ENCODE data around the gene POLR1E. TPM values are rescaled to one million over a fixed set of nuclear protein-coding genes. Genes with fewer than 3 reads are reported as not detected.

The POLR1E gene
- polyA plus RNA-seq, 3 donors = 2.3 to 4.1 (median 2.4) TPM

DNA sequence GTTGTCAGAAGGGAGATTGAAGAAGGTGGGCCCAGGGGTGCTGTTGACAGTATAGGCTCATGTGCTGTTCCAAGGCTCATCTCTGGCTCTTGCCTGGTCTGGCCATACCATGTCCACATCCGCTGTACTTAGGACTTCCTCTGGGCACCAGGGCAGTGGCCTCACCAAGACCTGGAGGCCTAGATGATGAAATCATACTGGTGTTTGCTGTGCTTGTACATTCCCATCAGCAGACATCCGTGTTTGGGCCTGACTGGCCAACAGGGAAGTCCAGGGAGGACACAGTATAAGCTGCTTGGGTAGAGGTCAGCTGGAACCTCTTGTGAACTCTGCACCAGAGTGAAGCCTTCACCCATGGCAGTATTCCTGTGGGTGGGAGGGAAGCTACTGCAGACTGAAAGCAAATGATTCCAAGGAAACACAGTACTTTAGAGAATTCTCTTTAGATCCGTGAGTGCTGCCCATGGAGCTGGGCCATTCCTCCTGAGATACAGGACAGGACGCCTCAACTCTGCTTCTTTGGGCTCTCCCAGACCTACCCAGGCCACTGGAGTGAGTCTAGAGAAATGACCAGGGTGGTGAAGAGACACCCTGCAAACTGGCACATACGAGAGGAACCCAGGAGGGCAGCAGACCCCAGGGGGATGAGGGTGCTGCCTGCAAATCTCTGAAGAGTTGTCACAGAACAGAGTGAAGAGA lies 22.5 kb downstream of the POLR1E start:
- intact Hi-C loops (cut with micrococcal nuclease) = no loop called here

DNA sequence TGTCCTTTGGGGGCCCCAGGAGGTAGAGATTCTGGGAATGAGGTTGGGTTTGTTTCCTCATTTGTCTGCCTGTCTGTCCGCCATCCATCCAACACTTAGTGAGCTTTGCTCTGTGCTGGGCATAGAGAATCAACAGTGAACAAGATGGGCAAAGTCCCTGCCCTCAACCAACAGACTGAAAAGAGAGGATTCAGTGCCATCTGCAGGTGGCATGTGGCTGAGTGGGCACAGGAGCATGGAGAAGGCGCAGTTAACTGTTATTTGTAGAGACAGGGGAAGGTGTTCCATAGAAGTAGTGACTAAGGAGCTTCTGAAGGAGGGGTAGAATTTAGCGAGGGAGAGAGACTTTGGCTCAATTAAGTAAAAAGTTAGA lies 23.1 kb downstream of the POLR1E start:
- H4K20me1 ChIP-seq (ENCODE audit: insufficient read depth, low read length) = no peaks in the 10 kb centered on the region
- Mint-ChIP-seq H3K4me1 (peaks cover 2% of the 10 kb centered on the region), H3K4me3 (no peak overlapping the region), H3K27ac (peak overlapping the region in 1 of 7 donors; percentile 10), H3K27me3 (ENCODE audit: low read depth in 3 of 3) (peaks cover 0 to 2% (median 1%) of the 10 kb centered on the region in 3 donors), H3K36me3 (peaks cover 12 to 13% of the 10 kb centered on the region in 2 donors), H3K9me3 (peaks cover 0 to 2% (median 0%) of the 10 kb centered on the region in 7 donors)
- no peak overlapping the region for H3K27ac ChIP-seq (ENCODE audit: low read depth in 1 of 2, low read length in 2 of 2)
- no peak overlapping the region for H2AFZ ChIP-seq (ENCODE audit: insufficient read depth, low read depth, low read length, poor library complexity, severe bottlenecking)
- H3K36me3 ChIP-seq (replicated peaks in 1 of 2; ENCODE audit: control insufficient read depth in 1 of 2, insufficient read depth in 2 of 2, low read length in 2 of 2) = peaks cover 0 to 9% of the 10 kb centered on the region in 2 donors
- no peak for DNase-seq
- H3K27me3 ChIP-seq (ENCODE audit: control insufficient read depth in 2 of 2, insufficient read depth in 2 of 2, low read length in 2 of 2) = no peaks in the 10 kb centered on the region
- H3K9ac ChIP-seq (ENCODE audit: insufficient read depth, low read length, poor library complexity, severe bottlenecking) = no peak overlapping the region
- no peak overlapping the region for H3K4me3 ChIP-seq (replicated peaks in 1 of 3; ENCODE audit: low read depth in 2 of 3, low read length in 3 of 3)
- 100% methylated on average over 1 of the region's 3 CpGs for WGBS (ENCODE audit: insufficient coverage)
- no peaks in the 10 kb centered on the region for H3K4me1 ChIP-seq (ENCODE audit: control insufficient read depth in 1 of 2, insufficient read depth in 2 of 2, low read length in 2 of 2)
- H3K79me2 ChIP-seq (ENCODE audit: insufficient read depth, low read length) = no peaks in the 10 kb centered on the region
- H3K9me3 ChIP-seq (replicated peaks in 1 of 2; ENCODE audit: control insufficient read depth in 1 of 2, insufficient read depth in 1 of 2, low read length in 2 of 2) = no peaks in the 10 kb centered on the region
- TF ChIP-seq, protein P1, sequence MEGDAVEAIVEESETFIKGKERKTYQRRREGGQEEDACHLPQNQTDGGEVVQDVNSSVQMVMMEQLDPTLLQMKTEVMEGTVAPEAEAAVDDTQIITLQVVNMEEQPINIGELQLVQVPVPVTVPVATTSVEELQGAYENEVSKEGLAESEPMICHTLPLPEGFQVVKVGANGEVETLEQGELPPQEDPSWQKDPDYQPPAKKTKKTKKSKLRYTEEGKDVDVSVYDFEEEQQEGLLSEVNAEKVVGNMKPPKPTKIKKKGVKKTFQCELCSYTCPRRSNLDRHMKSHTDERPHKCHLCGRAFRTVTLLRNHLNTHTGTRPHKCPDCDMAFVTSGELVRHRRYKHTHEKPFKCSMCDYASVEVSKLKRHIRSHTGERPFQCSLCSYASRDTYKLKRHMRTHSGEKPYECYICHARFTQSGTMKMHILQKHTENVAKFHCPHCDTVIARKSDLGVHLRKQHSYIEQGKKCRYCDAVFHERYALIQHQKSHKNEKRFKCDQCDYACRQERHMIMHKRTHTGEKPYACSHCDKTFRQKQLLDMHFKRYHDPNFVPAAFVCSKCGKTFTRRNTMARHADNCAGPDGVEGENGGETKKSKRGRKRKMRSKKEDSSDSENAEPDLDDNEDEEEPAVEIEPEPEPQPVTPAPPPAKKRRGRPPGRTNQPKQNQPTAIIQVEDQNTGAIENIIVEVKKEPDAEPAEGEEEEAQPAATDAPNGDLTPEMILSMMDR (IDR thresholded peaks at IDR 0.05) = no peak
- H3K4me2 ChIP-seq (replicated peaks; ENCODE audit: extremely low read depth, low read length, poor library complexity, severe bottlenecking) = no peak overlapping the region
- intact Hi-C loops (cut with micrococcal nuclease) = no loop called here

More for the DNA sequence above, 22.5 kb downstream of the POLR1E start:
- no peak overlapping the region for H3K27ac ChIP-seq (ENCODE audit: low read depth in 1 of 2, low read length in 2 of 2)
- no peaks in the 10 kb centered on the region for H3K79me2 ChIP-seq (ENCODE audit: insufficient read depth, low read length)
- Mint-ChIP-seq H3K4me1 (peaks cover 3% of the 10 kb centered on the region), H3K27me3 (ENCODE audit: low read depth in 3 of 3) (peaks cover 0 to 2% (median 2%) of the 10 kb centered on the region in 3 donors), H3K36me3 (peaks cover 18 to 19% of the 10 kb centered on the region in 2 donors), H3K9me3 (peaks cover 0 to 2% (median 0%) of the 10 kb centered on the region in 7 donors), H3K27ac (no peak overlapping the region), H3K4me3 (no peak overlapping the region)
- H3K4me2 ChIP-seq (replicated peaks; ENCODE audit: extremely low read depth, low read length, poor library complexity, severe bottlenecking) = no peak overlapping the region
- no peaks in the 10 kb centered on the region for H3K27me3 ChIP-seq (ENCODE audit: control insufficient read depth in 2 of 2, insufficient read depth in 2 of 2, low read length in 2 of 2)
- H3K4me3 ChIP-seq (replicated peaks in 1 of 3; ENCODE audit: low read depth in 2 of 3, low read length in 3 of 3) = no peak overlapping the region
- H4K20me1 ChIP-seq (ENCODE audit: insufficient read depth, low read length) = no peaks in the 10 kb centered on the region
- no peak for DNase-seq
- H3K4me1 ChIP-seq (ENCODE audit: control insufficient read depth in 1 of 2, insufficient read depth in 2 of 2, low read length in 2 of 2) = no peaks in the 10 kb centered on the region
- no peaks in the 10 kb centered on the region for H3K9me3 ChIP-seq (replicated peaks in 1 of 2; ENCODE audit: control insufficient read depth in 1 of 2, insufficient read depth in 1 of 2, low read length in 2 of 2)
- TF ChIP-seq, protein P1 (IDR thresholded peaks at IDR 0.05) = no peak
- peaks cover under 1 to 14% of the 10 kb centered on the region in 2 donors for H3K36me3 ChIP-seq (replicated peaks in 1 of 2; ENCODE audit: control insufficient read depth in 1 of 2, insufficient read depth in 2 of 2, low read length in 2 of 2)
- no peak overlapping the region for H2AFZ ChIP-seq (ENCODE audit: insufficient read depth, low read depth, low read length, poor library complexity, severe bottlenecking)
- WGBS (ENCODE audit: insufficient coverage) = 85% methylated on average over 5 of the region's 5 CpGs
- H3K9ac ChIP-seq (ENCODE audit: insufficient read depth, low read length, poor library complexity, severe bottlenecking) = no peak overlapping the region
